ENCODE results near the gene ADCK2.
"Not testable (repeated sequence)": the region's sequence is repeated elsewhere in the genome, so short reads cannot be mapped to it uniquely, and the experiment has no call there.

ADCK2 gene

GRCh38 chr7:140672382-140673062 is at the start of gene ADCK2:
Gene ADCK2, plus strand, starts transcription at chr7:140672945. Its CDS starts 386 bp downstream, at chr7:140673331.
- H3K27ac ChIP-seq = peak within 1 kb of the TSS; percentile 87
- no peak for TF ChIP-seq CTCF (conservative IDR thresholded peaks at IDR 0.05)

GRCh38 chr7:140623980-140624379 is 48.8 kb upstream of the ADCK2 start:
- TF ChIP-seq ZFX (IDR thresholded peaks at IDR 0.05) (no peak), CTCF (conservative IDR thresholded peaks at IDR 0.05) (no peak)
- H3K27ac ChIP-seq = no peak overlapping the region

GRCh38 chr7:140624392-140625191 is 48.2 kb upstream of the ADCK2 start:
- TF ChIP-seq CTCF (conservative IDR thresholded peaks at IDR 0.05) (no peak), ZFX (IDR thresholded peaks at IDR 0.05) (no peak)
- H3K27ac ChIP-seq = no peak overlapping the region

- H3K27ac ChIP-seq = not testable (repeated sequence)
Observed at GRCh38 chr7:140625192-140625558, 47.6 kb upstream of the ADCK2 start.

- no peak overlapping the region for H3K27ac ChIP-seq
- TF ChIP-seq CTCF (conservative IDR thresholded peaks at IDR 0.05) (no peak), ZFX (IDR thresholded peaks at IDR 0.05) (no peak)
Observed at GRCh38 chr7:140625908-140626868, 46.6 kb upstream of the ADCK2 start.

- TF ChIP-seq CTCF (conservative IDR thresholded peaks at IDR 0.05) (no peak), ZFX (IDR thresholded peaks at IDR 0.05) (no peak)
Observed at GRCh38 chr7:140631021-140631420, 41.7 kb upstream of the ADCK2 start.

GRCh38 chr7:140631602-140632001 is 41.1 kb upstream of the ADCK2 start:
- no peak overlapping the region for H3K27ac ChIP-seq
- TF ChIP-seq ZFX (IDR thresholded peaks at IDR 0.05) = no peak
- TF ChIP-seq CTCF (conservative IDR thresholded peaks at IDR 0.05) = no peak

More at GRCh38 chr7:140631021-140631420, 41.7 kb upstream of the ADCK2 start:
- H3K27ac ChIP-seq = no peak overlapping the region

Measured in C4-2B (cell line).